IPS DF 6.9 (cell line): ENCODE measurements around the gene LRRC37B.
"Not testable (repeated sequence)": the region's sequence is repeated elsewhere in the genome, so short reads cannot be mapped to it uniquely, and the experiment has no call there.

ENCODE experiments used
- DNase-seq: peaks from one replicate; pipeline ENCODE4 v3.0.0-alpha.2; 2013; ENCODE audit warnings: low read depth, low spot score
- H3K27ac ChIP-seq: one replicate; pipeline ENCODE4 v1.5.1; 2013; ENCODE audit warnings: low read length, control low read depth
- H3K27me3 ChIP-seq: 2 replicates; pipeline ENCODE4 v1.6.1; 2013; ENCODE audit warnings: mild to moderate bottlenecking, low read length; ENCODE audit not compliant: control insufficient read depth, insufficient read depth
- H3K36me3 ChIP-seq: 2 replicates; pipeline ENCODE4 v1.6.1; 2013; ENCODE audit warnings: low read length; ENCODE audit not compliant: control insufficient read depth, insufficient read depth
- H3K4me1 ChIP-seq: 2 replicates; pipeline ENCODE4 v1.6.1; 2013; ENCODE audit warnings: low read length; ENCODE audit not compliant: control insufficient read depth, insufficient read depth
- H3K4me3 ChIP-seq: 2 replicates; pipeline ENCODE4 v1.5.1; 2013; ENCODE audit warnings: mild to moderate bottlenecking, low read length
- H3K9me3 ChIP-seq: 2 replicates; pipeline ENCODE4 v1.6.1; 2013; ENCODE audit warnings: low read length, inconsistent platforms; ENCODE audit not compliant: control insufficient read depth, insufficient read depth
- WGBS: extraction: QIAGEN DNeasy Blood & Tissue Kit; methylation state at CpG from one replicate; pipeline ENCODE4 v1.1.7; 2013; ENCODE audit warnings: mixed read lengths, missing lambda C conversion rate; ENCODE audit not compliant: insufficient read length, insufficient coverage; 5-methylcytosine and 5-hydroxymethylcytosine counted together

Gene LRRC37B

GRCh38 chr17:32040246-32040645 lies 33.1 kb downstream of the LRRC37B start:
- H3K9me3 ChIP-seq, DNase-seq, H3K27ac ChIP-seq, H3K4me3 ChIP-seq, H3K36me3 ChIP-seq, H3K27me3 ChIP-seq, H3K4me1 ChIP-seq: not testable (repeated sequence)
- WGBS = no CpG with 5 or more reads among the region's 17 CpGs

- not testable (repeated sequence) for H3K4me1 ChIP-seq, H3K27me3 ChIP-seq, H3K9me3 ChIP-seq, H3K27ac ChIP-seq, H3K4me3 ChIP-seq, DNase-seq, H3K36me3 ChIP-seq
- WGBS = no CpG with 5 or more reads among the region's 19 CpGs
Measured at GRCh38 chr17:32041306-32041875, 34.2 kb downstream of the LRRC37B start.

- not testable (repeated sequence) for H3K27me3 ChIP-seq, DNase-seq, H3K4me3 ChIP-seq, H3K36me3 ChIP-seq, H3K4me1 ChIP-seq, H3K9me3 ChIP-seq, H3K27ac ChIP-seq
- no CpG with 5 or more reads among the region's 11 CpGs for WGBS
Measured at GRCh38 chr17:32042266-32042665, 35.1 kb downstream of the LRRC37B start.

GRCh38 chr17:32045611-32046010 lies 38.4 kb downstream of the LRRC37B start:
- H3K4me1 ChIP-seq, H3K27me3 ChIP-seq, H3K36me3 ChIP-seq, H3K4me3 ChIP-seq, DNase-seq, H3K9me3 ChIP-seq, H3K27ac ChIP-seq: not testable (repeated sequence)
- no CpG with 5 or more reads among the region's 3 CpGs for WGBS

- not testable (repeated sequence) for H3K27ac ChIP-seq, H3K4me1 ChIP-seq, DNase-seq, H3K9me3 ChIP-seq, H3K27me3 ChIP-seq, H3K4me3 ChIP-seq, H3K36me3 ChIP-seq
- WGBS = no CpG with 5 or more reads among the region's 6 CpGs
Measured at GRCh38 chr17:32047663-32048062, 40.5 kb downstream of the LRRC37B start.

GRCh38 chr17:32054985-32055384 lies 47.8 kb downstream of the LRRC37B start:
- not testable (repeated sequence) for H3K27me3 ChIP-seq, H3K4me3 ChIP-seq, DNase-seq, H3K9me3 ChIP-seq, H3K27ac ChIP-seq, H3K36me3 ChIP-seq, H3K4me1 ChIP-seq
- WGBS = no CpG with 5 or more reads among the region's 4 CpGs

- not testable (repeated sequence) for H3K27ac ChIP-seq
Measured at GRCh38 chr17:32055425-32055824, 48.2 kb downstream of the LRRC37B start.

GRCh38 chr17:32056500-32056899 lies 49.3 kb downstream of the LRRC37B start:
- H3K4me3 ChIP-seq, DNase-seq, H3K4me1 ChIP-seq, H3K36me3 ChIP-seq, H3K27ac ChIP-seq, H3K9me3 ChIP-seq, H3K27me3 ChIP-seq: not testable (repeated sequence)
- WGBS = no CpG with 5 or more reads among the region's 10 CpGs

More at GRCh38 chr17:32055425-32055824, 48.2 kb downstream of the LRRC37B start:
- no CpG with 5 or more reads among the region's 3 CpGs for WGBS
- DNase-seq, H3K4me1 ChIP-seq, H3K4me3 ChIP-seq, H3K36me3 ChIP-seq, H3K27me3 ChIP-seq, H3K9me3 ChIP-seq: not testable (repeated sequence)

- no CpG with 5 or more reads among the region's 12 CpGs for WGBS
- not testable (repeated sequence) for H3K4me3 ChIP-seq, H3K27me3 ChIP-seq, DNase-seq, H3K4me1 ChIP-seq, H3K36me3 ChIP-seq, H3K27ac ChIP-seq, H3K9me3 ChIP-seq
Measured at GRCh38 chr17:32057460-32058105, 50.4 kb downstream of the LRRC37B start.

- H3K4me1 ChIP-seq, H3K27me3 ChIP-seq, H3K9me3 ChIP-seq, H3K27ac ChIP-seq, DNase-seq, H3K4me3 ChIP-seq, H3K36me3 ChIP-seq: not testable (repeated sequence)
- no CpG with 5 or more reads among the region's 9 CpGs for WGBS
Measured at GRCh38 chr17:32060695-32061094, 53.5 kb downstream of the LRRC37B start.

- H3K27me3 ChIP-seq, H3K4me1 ChIP-seq, DNase-seq, H3K9me3 ChIP-seq, H3K36me3 ChIP-seq, H3K27ac ChIP-seq, H3K4me3 ChIP-seq: not testable (repeated sequence)
- no CpG with 5 or more reads among the region's 8 CpGs for WGBS
Measured at GRCh38 chr17:32061840-32062239, 54.7 kb downstream of the LRRC37B start.
